A673 (cell line): ENCODE measurements around the gene TTC21A. TPM values are rescaled to one million over a fixed set of nuclear protein-coding genes. Genes with fewer than 3 reads are reported as not detected.

Source experiments
- BruUV-seq: library from RNA; stranded (reverse); fragments of 400-500 nt; replicated peaks from 2 replicates; lab custom pipeline; 2021; lab: Mats Ljungman, UMichigan
- CTCF ChIA-PET: fragments of 300-600 bp; sonication (Branson Sonifier 250); formaldehyde crosslinking; loops from one replicate; lab custom pipeline; 2022; ENCODE audit warnings: antibody characterized with exemption; lab: Charles Lee
- POLR2A ChIA-PET: fragments of 300-600 bp; sonication (Branson Sonifier 250); formaldehyde crosslinking; loops from one replicate; lab custom pipeline; 2022; ENCODE audit warnings: antibody characterized with exemption; ENCODE audit not compliant: low non-redundant PET; lab: Charles Lee
- DNase-seq: peaks from one replicate; pipeline ENCODE4 v3.0.0-alpha.2; 2015; ENCODE audit warnings: low spot score
- H3K27ac ChIP-seq: fragments of 200-600 bp; sonication (generic); 2 replicates; pipeline ENCODE4 v1.5.1; 2016; ENCODE audit warnings: mixed run types, low read depth, mild to moderate bottlenecking, mixed read lengths, antibody characterized with exemption, low read length; ENCODE audit not compliant: poor library complexity, severe bottlenecking
- H3K27me3 ChIP-seq: fragments of 200-600 bp; sonication (generic); replicated peaks from 2 replicates; pipeline ENCODE4 v1.6.1; 2017; ENCODE audit warnings: mixed run types, low read depth, mild to moderate bottlenecking, mixed read lengths, antibody characterized with exemption, low read length; ENCODE audit not compliant: insufficient read depth, poor library complexity
- H3K36me3 ChIP-seq: fragments of 200-600 bp; sonication (generic); 2 replicates; pipeline ENCODE4 v1.6.1; 2016; ENCODE audit warnings: mixed run types, mild to moderate bottlenecking, mixed read lengths, antibody characterized with exemption, low read length; ENCODE audit not compliant: insufficient read depth, poor library complexity, severe bottlenecking
- H3K4me1 ChIP-seq: fragments of 200-600 bp; sonication (generic); 2 replicates; pipeline ENCODE4 v1.6.1; 2017; ENCODE audit warnings: mixed run types, mild to moderate bottlenecking, mixed read lengths, antibody characterized with exemption, low read length; ENCODE audit not compliant: insufficient read depth, poor library complexity, severe bottlenecking
- H3K4me3 ChIP-seq: fragments of 200-600 bp; sonication (generic); 2 replicates; pipeline ENCODE4 v1.5.1; 2016; ENCODE audit warnings: low read depth, mixed run types, mild to moderate bottlenecking, mixed read lengths, low read length; ENCODE audit not compliant: poor library complexity, severe bottlenecking
- H3K9me3 ChIP-seq: fragments of 200-600 bp; sonication (generic); 2 replicates; pipeline ENCODE4 v1.6.1; 2016; ENCODE audit warnings: mixed run types, low read depth, mild to moderate bottlenecking, mixed read lengths, antibody characterized with exemption, low read length; ENCODE audit not compliant: poor library complexity, severe bottlenecking
- EZH2 ChIP-seq: fragments of 200-600 bp; sonication (generic); IDR thresholded peaks from 2 replicates; pipeline ENCODE4 v1.6.1; 2017; ENCODE audit warnings: borderline replicate concordance, low read depth, mild to moderate bottlenecking, mixed read lengths, antibody characterized with exemption, low read length; ENCODE audit not compliant: poor library complexity, severe bottlenecking
- intact Hi-C: fragments of 100-400 bp; cut with micrococcal nuclease; formaldehyde crosslinking; loops from one replicate; pipeline ENCODE4 v1.10.0; 2022; ENCODE audit not compliant: unreplicated experiment
- total RNA-seq: library from RNA; stranded (reverse); gene quantifications from 2 replicates; pipeline ENCODE4 v1.2.3, GENCODE V29; 2021
- TF ChIP-seq, protein P1 (sequence below): fragments of 300-800, 200-600 bp; sonication (generic); conservative IDR thresholded peaks from 2 replicates; pipeline ENCODE4 v1.5.1; 2017; ENCODE audit warnings: low read depth, mild to moderate bottlenecking, antibody characterized with exemption, low read length, moderate library complexity, mixed read lengths

Gene TTC21A
- total RNA-seq, 1 experiment from 2014 or later = 1.4 TPM

DNA sequence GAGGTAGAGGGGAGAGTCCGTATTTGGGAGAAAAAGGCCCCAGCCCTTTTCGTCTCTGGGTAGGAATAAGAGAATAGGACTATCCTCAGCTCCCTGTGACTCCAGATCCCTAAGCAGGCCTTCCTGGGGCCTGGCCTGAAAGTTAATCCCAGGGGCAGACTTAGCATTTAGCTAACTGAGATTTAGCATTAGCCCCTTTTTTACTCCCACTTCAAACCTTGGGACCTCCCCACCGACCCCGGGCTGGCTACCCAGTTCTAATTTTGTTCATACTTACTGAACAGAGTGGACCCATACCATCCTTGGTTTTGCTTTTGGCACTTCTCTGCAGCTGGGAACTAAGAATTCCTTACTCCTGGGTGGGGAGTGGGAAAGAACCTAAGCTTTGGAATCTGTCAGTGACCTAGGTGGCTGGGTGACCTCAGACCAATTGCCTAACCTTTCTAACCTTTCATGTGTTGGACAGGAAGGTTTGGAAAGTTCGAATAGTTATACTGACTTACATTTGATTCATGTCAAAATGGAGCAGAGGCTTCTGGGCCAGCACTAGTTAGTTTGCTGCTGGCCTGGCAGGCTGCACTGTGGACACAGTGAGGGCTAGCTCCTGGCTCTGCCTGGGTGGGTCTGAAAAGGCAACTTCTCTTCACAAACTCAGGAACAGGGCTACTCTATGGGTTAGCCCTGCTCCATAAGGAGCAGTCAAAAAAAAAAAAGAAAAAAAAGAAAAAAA lies 11.6 kb downstream of the TTC21A start:
- intact Hi-C loops = no loop called here
- CTCF ChIA-PET = no interaction called here
- H3K27ac ChIP-seq = no peak overlapping the region
- no peak overlapping the region for H3K4me3 ChIP-seq
- no TSS peak for BruUV-seq
- DNase-seq = no peak
- no peaks in the 10 kb centered on the region for H3K36me3 ChIP-seq
- POLR2A ChIA-PET = no interaction called here
- TF ChIP-seq, protein P1, sequence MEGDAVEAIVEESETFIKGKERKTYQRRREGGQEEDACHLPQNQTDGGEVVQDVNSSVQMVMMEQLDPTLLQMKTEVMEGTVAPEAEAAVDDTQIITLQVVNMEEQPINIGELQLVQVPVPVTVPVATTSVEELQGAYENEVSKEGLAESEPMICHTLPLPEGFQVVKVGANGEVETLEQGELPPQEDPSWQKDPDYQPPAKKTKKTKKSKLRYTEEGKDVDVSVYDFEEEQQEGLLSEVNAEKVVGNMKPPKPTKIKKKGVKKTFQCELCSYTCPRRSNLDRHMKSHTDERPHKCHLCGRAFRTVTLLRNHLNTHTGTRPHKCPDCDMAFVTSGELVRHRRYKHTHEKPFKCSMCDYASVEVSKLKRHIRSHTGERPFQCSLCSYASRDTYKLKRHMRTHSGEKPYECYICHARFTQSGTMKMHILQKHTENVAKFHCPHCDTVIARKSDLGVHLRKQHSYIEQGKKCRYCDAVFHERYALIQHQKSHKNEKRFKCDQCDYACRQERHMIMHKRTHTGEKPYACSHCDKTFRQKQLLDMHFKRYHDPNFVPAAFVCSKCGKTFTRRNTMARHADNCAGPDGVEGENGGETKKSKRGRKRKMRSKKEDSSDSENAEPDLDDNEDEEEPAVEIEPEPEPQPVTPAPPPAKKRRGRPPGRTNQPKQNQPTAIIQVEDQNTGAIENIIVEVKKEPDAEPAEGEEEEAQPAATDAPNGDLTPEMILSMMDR = no peak
- TF ChIP-seq EZH2 = no peak
- H3K27me3 ChIP-seq = no peaks in the 10 kb centered on the region
- H3K4me1 ChIP-seq = no peaks in the 10 kb centered on the region
- H3K9me3 ChIP-seq = no peaks in the 10 kb centered on the region

DNA sequence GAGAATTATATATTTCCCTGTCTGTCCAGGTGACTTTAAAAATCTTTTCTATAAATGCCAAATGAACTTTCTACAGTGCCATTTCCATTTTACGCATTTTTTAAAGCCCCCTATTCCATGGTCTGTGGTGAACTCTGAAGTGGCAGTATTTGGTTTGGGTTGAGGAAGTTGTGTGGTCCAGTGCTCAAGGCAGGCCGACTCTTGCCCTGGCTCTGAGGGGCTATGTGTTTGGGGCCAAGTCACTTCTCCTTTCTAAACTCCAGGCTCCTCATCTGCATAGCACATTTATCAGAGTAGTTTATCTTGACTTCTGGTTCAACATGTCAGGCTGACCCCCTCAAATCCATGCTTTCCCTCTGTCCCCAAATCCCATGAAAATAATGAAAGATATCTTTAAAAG lies 14.1 kb downstream of the TTC21A start:
- POLR2A ChIA-PET = no interaction called here
- no peaks in the 10 kb centered on the region for H3K36me3 ChIP-seq
- intact Hi-C loops = no loop called here
- no peaks in the 10 kb centered on the region for H3K9me3 ChIP-seq
- no TSS peak for BruUV-seq
- no peak overlapping the region for H3K27ac ChIP-seq
- no peaks in the 10 kb centered on the region for H3K4me1 ChIP-seq
- TF ChIP-seq, protein P1 = no peak
- TF ChIP-seq EZH2 = no peak
- no peak overlapping the region for H3K4me3 ChIP-seq
- CTCF ChIA-PET = no interaction called here
- no peaks in the 10 kb centered on the region for H3K27me3 ChIP-seq
- no peak for DNase-seq

DNA sequence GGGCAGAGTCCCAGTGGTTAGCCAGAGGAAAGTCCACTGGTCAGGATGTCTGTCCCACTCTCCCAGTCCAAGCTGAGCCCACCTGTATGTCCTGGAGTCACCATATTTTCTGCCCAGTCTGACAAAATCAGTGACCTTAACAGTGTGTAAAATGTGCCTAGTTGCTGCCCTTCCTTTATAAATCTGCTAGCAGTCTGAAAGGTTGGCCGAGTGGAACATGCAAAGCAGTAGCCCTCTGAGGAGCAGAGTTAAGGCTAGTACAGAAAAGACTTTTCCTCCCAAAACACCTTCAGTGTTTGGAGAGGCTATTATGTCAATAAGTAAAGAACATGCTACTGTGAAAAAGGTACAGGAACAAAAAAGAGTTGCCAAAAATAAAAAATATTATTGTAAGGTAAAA lies 15.3 kb downstream of the TTC21A start:
- intact Hi-C loops = no loop called here
- DNase-seq = no peak
- no peak for TF ChIP-seq EZH2
- no peaks in the 10 kb centered on the region for H3K27me3 ChIP-seq
- ChIA-PET CTCF (no interaction called here), POLR2A (no interaction called here)
- no TSS peak for BruUV-seq
- no peak overlapping the region for H3K27ac ChIP-seq
- no peaks in the 10 kb centered on the region for H3K36me3 ChIP-seq
- no peaks in the 10 kb centered on the region for H3K4me1 ChIP-seq
- H3K4me3 ChIP-seq = no peak overlapping the region
- H3K9me3 ChIP-seq = no peaks in the 10 kb centered on the region
